HG03108 (cell line): ENCODE results near the gene SORCS1.

Source experiments
- ATAC-seq: cut with Tn5 transposase; IDR thresholded peaks from one replicate; pipeline ENCODE4 v1.9.1; 2021; ENCODE audit warnings: moderate library complexity; ENCODE audit not compliant: unreplicated experiment

SORCS1 gene

GRCh38 chr10:107163881-107164861 is at the start of gene SORCS1:
TSS of gene SORCS1 (minus strand) at chr10:107164706.
- no peak for ATAC-seq

DNA sequence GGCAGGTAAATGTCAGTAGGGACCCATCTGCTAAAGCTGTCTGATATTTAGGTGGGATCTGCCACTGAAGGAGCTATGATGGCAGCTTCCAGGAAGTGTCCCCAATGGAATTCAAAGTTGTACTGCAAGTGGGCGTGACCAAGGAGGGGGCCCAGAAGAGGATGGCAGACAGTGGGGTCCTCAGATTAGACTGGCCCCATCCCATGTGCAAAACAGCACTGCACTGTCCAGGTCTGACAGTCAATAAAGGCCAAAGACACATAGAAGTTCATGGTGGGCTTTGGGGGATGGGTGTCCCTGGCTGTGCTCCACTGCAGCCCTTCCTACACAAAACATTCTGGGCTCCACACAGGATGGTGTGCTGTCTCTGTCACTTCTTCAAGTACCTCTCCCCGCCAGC is 49.8 kb upstream of the SORCS1 start:
- ATAC-seq, result no peak

DNA sequence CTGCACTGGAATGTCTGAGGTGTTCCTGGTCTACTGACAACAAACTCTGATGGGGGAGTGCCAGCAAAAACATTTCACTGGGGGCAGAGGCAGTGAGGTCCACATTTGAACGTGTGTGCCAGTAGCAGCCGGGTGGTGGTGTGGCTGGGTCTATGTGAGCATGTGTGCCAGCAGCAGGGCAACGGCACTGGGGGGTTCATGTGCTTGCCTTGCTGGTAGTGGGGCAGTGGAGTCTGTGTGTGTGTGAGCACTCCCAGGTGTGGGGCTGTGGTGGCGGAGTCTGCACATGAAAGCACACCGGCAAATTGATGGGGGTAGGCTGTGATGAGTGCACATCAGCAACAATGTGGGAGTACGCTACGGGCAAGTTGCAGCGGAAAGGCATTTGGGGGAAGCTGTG is 49.4 kb upstream of the SORCS1 start:
- no peak for ATAC-seq

GRCh38 chr10:107206833-107207232 is 42.3 kb upstream of the SORCS1 start:
- ATAC-seq, result no peak

GRCh38 chr10:107169516-107169915 is 5.0 kb upstream of the SORCS1 start:
- no peak for ATAC-seq

DNA sequence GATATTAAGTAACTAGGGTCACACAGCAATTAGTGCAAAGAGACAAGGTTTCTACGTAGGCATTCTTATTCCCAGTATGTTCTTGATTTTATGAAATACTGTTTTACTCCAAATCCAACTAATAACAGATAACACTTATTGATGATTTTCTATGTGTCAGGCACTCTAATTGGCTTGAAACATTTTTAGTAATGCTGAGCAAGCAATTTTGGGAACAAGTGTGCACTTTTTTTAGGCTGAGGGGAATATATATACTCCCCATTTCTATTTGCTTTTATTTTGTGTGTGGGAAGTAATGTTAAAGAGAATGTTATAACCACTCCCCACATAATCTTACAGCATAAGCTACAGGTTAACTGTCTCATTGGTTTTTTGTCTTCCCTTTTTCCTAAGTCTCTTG is 4.2 kb upstream of the SORCS1 start:
- ATAC-seq, result no peak

DNA sequence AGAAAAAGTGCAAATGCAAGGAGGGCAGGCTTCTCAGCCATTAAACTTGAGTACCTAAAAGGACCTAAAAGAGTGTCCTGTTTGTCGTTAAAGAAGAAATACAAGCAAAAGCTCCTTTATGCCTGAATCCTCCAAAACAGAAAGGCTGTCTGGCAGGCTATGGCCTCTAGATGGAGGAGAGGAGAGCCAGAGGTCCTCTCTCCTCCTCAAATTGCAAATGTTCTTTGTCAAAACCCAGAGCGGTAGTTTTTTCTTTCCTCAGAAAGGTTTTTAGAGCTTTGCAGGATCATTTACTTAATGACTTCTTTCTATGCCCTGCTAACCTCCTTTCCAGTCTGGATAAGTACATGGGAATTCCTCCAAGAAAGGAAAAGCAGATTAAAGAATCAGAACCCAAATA is 1.9 kb upstream of the SORCS1 start:
- no peak for ATAC-seq

- no peak for ATAC-seq
These were observed 486 bp upstream of the SORCS1 start for GRCh38 chr10:107164992-107165391.

- no peak for ATAC-seq
These were observed 1.2 kb downstream of the SORCS1 start for GRCh38 chr10:107163076-107163855.

DNA sequence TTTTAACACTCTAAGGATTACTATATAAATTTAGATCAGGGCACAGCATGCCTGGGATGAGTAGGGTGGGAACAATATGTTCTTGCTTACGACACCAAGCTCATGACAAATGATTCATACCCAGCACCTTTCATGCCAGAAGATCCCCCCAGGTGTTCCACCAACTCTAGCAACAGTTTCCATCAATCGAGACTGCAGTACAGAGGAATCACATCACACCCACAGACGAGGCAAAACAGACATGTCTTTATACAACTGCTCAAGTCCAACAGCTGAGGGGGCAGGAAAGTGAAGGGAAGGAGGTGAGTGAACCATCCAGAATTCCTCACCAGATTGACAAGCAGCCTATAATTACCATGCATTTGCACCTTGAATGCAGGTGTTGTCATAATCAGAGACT is 3.6 kb downstream of the SORCS1 start:
- no peak for ATAC-seq

DNA sequence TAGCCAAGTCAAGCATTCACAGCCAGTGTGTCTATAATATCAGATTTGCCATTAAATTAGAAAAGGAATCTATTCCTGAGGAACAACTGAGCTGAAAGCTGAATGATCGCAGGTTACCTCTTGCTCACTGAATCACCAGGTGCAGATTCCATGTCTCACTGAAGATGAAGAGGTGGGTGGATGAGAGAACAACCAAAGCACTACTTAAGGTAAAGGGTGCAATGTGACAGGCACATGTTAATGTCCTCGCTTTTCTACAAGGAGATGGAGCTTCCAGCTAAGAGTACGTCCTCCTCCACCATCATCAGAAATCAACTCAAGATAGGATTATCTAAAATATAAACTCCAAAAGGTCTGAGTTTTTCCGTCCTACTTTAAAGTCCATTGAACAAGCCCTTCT is 4.6 kb downstream of the SORCS1 start:
- no peak for ATAC-seq

- no peak for ATAC-seq
These were observed 7.4 kb downstream of the SORCS1 start for GRCh38 chr10:107157071-107157470.

GRCh38 chr10:107152087-107152486 is 12.4 kb downstream of the SORCS1 start:
- ATAC-seq, result no peak

DNA sequence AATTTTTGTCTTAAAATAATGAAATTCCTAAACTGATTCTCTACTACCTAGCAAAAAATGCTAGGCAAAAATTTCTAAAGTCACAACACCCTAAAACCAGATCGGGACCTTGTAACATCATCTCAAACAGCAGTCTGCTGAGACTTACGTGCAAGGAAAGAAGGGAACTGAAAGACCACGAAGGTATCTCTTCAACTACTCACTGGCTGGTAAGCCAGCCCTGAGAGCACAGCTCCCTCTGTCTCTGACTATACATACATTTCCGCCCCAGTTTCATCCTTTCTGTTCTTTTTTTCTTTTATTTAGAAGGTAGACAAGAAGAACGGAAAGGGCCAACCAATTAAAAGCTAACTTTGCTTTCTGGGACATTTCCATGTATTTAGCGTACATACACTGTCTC is 15.6 kb downstream of the SORCS1 start:
- no peak for ATAC-seq

- no peak for ATAC-seq
These were observed 20.0 kb downstream of the SORCS1 start for GRCh38 chr10:107144490-107144889.

GRCh38 chr10:107141524-107142061 is 22.9 kb downstream of the SORCS1 start:
- no peak for ATAC-seq

GRCh38 chr10:107139237-107139636 is 25.3 kb downstream of the SORCS1 start:
- no peak for ATAC-seq

GRCh38 chr10:107133656-107134055 is 30.9 kb downstream of the SORCS1 start:
- ATAC-seq, result no peak

DNA sequence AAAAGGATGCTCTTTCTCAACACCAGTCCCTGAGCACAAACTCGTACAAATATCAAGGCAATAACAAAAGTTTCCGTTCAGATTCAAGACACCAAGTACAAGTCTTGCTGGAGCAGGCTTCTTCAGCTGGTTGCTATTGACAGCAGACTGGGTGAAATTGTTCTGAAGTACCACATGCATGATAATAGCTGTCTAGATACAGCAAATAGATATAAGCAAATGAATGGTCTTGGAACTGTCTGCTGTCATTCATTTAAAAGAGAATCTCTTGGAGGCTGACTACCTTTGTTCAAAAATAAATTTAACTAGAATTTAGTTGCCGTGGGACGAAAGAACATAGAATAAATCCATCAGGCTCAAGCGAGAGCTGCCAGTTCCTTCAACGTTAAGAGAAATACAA is 35.5 kb downstream of the SORCS1 start:
- no peak for ATAC-seq

GRCh38 chr10:107126512-107127065 is 37.9 kb downstream of the SORCS1 start:
- ATAC-seq, result no peak

- no peak for ATAC-seq
These were observed 41.8 kb downstream of the SORCS1 start for GRCh38 chr10:107122703-107123102.
